ENCODE results near the gene SPIN1.

- TF ChIP-seq POLR2A (IDR thresholded peaks at IDR 0.05) = no peak
- no peak for TF ChIP-seq CTCF (IDR thresholded peaks at IDR 0.05)
Measured at GRCh38 chr9:88418715-88419540, 30.7 kb downstream of the SPIN1 start.
